PC-3 (cell line): Measurements from ENCODE around the gene LAGE3. TPM values are rescaled to one million over a fixed set of nuclear protein-coding genes. Genes with fewer than 3 reads are reported as not detected.

ENCODE experiments used
- ATAC-seq: fragments of 200-7000 bp; cut with Tn5 transposase; 2 replicates; pipeline ENCODE4 v1.9.1; 2020; ENCODE audit warnings: mild to moderate bottlenecking, moderate library complexity
- BruUV-seq: library from RNA; stranded (reverse); fragments of 400-500 nt; replicated peaks from 2 replicates; lab custom pipeline; 2021; lab: Mats Ljungman, UMichigan
- CTCF ChIA-PET: fragments of 300-600 bp; sonication (Branson Sonifier 250); formaldehyde crosslinking; loops from one replicate; lab custom pipeline; 2022; ENCODE audit warnings: antibody characterized with exemption; lab: Charles Lee
- POLR2A ChIA-PET: fragments of 300-600 bp; sonication (Branson Sonifier 250); formaldehyde crosslinking; loops from one replicate; lab custom pipeline; 2022; ENCODE audit warnings: antibody characterized with exemption; ENCODE audit not compliant: unreplicated experiment; lab: Charles Lee
- DNase-seq: peaks from one replicate; pipeline ENCODE4 v3.0.0-alpha.2; 2015
- H2AFZ ChIP-seq: fragments of 300-600 bp; sonication (generic); 2 replicates; pipeline ENCODE4 v1.6.0; 2016; ENCODE audit warnings: antibody characterized with exemption, low read length
- H3F3A ChIP-seq: fragments of 300-600 bp; sonication (generic); one replicate; pipeline ENCODE4 v1.6.0; 2017; ENCODE audit warnings: antibody characterized with exemption, low read length, control low read depth, mild to moderate bottlenecking; ENCODE audit not compliant: unreplicated experiment
- H3K27ac ChIP-seq: fragments of 300-600 bp; sonication (generic); 2 replicates; pipeline ENCODE4 v1.5.1; 2016; ENCODE audit warnings: mild to moderate bottlenecking, low read length
- H3K27me3 ChIP-seq: fragments of 300-600 bp; sonication (generic); 2 replicates; pipeline ENCODE4 v1.6.1; 2016; ENCODE audit warnings: low read length, mixed read lengths
- H3K36me3 ChIP-seq: fragments of 300-600 bp; sonication (generic); 2 replicates; pipeline ENCODE4 v1.6.1; 2016; ENCODE audit warnings: low read depth, mixed run types, low read length, mixed read lengths
- H3K4me1 ChIP-seq: fragments of 300-600 bp; sonication (generic); 2 replicates; pipeline ENCODE4 v1.5.1; 2016; ENCODE audit warnings: low read length; ENCODE audit not compliant: insufficient read depth
- H3K4me2 ChIP-seq: fragments of 300-600 bp; sonication (generic); 2 replicates; pipeline ENCODE4 v1.6.0; 2016; ENCODE audit warnings: low read length
- H3K4me3 ChIP-seq: fragments of 300-600 bp; sonication (generic); 2 replicates; pipeline ENCODE4 v1.5.1; 2016; ENCODE audit warnings: mild to moderate bottlenecking, low read length, mixed read lengths
- H3K79me2 ChIP-seq: fragments of 300-600 bp; sonication (generic); 2 replicates; pipeline ENCODE4 v1.6.1; 2017; ENCODE audit warnings: low read length, mixed read lengths
- H3K9ac ChIP-seq: fragments of 300-600 bp; sonication (generic); 2 replicates; pipeline ENCODE4 v1.6.0; 2016; ENCODE audit warnings: mild to moderate bottlenecking, low read length
- H3K9me2 ChIP-seq: fragments of 300-600 bp; sonication (generic); replicated peaks from 2 replicates; pipeline ENCODE4 v1.6.1; 2016; ENCODE audit warnings: mixed run types, low read length, mixed read lengths
- H3K9me3 ChIP-seq: fragments of 300-600 bp; sonication (generic); 2 replicates; pipeline ENCODE4 v1.6.1; 2016; ENCODE audit warnings: low read length, mixed read lengths
- H4K20me1 ChIP-seq: fragments of 300-600 bp; sonication (generic); 2 replicates; pipeline ENCODE4 v1.6.1; 2016; ENCODE audit warnings: low read length, mixed read lengths
- EZH2 ChIP-seq: fragments of 300-600 bp; sonication (generic); IDR thresholded peaks from one replicate; pipeline ENCODE4 v1.6.1; 2017; ENCODE audit warnings: antibody characterized with exemption, mild to moderate bottlenecking, low read length; ENCODE audit not compliant: unreplicated experiment
- EZH2phosphoT487 ChIP-seq: fragments of 300-600 bp; sonication (generic); IDR thresholded peaks from 2 replicates; pipeline ENCODE4 v1.6.1; 2018; ENCODE audit warnings: mild to moderate bottlenecking, antibody characterized with exemption, low read length, borderline replicate concordance
- intact Hi-C: fragments of 100-400 bp; cut with micrococcal nuclease; formaldehyde crosslinking; loops from 2 replicates; pipeline ENCODE4 v1.9.0; 2023
- total RNA-seq: library from RNA; depleted of rRNA; stranded (reverse); fragments of >200 nt; gene quantifications from 2 replicates; pipeline ENCODE4 v1.2.3, GENCODE V29; 2014
- TF ChIP-seq, protein P1 (sequence below): fragments of 300-600 bp; sonication (generic); conservative IDR thresholded peaks from 2 replicates; pipeline ENCODE4 v1.5.1; 2017; ENCODE audit warnings: antibody characterized with exemption, low read depth, mild to moderate bottlenecking, low read length

The LAGE3 gene
- total RNA-seq, 1 experiment from 2014 or later: 87.4 TPM

DNA sequence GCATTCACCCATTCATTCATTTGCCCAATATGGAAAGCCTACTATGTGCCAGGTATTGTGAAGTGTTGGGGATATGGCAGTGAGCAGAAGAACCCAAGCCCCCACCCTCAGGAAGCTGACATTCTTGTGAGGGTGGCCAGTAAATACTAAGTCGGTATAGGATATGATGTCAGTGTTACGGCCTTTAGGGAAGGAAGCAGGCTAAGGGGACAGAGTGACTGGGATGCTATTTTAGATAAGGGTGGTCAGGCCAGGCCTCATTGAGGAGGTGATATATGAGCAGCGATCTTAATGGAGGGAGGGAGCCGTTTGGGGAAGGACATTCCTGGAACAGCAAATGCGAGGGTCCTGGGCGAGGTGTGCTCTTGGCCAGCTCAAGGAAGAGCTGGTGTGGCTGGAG lies 48.6 kb downstream of the LAGE3 start:
- no peaks in the 10 kb centered on the region for H3F3A ChIP-seq
- H3K4me2 ChIP-seq: peak overlapping the region; percentile 12; the same call in 1 of the 2 replicates
- ChIA-PET CTCF (no interaction called here), POLR2A (no interaction called here)
- no peaks in the 10 kb centered on the region for H3K9me2 ChIP-seq
- H3K79me2 ChIP-seq: peaks cover 27% of the 10 kb centered on the region
- no peaks in the 10 kb centered on the region; the same call in 1 of the 2 replicates for H3K36me3 ChIP-seq
- H3K9me3 ChIP-seq: no peaks in the 10 kb centered on the region
- H4K20me1 ChIP-seq: no peaks in the 10 kb centered on the region
- H3K9ac ChIP-seq: no peak overlapping the region
- no peak overlapping the region for H3K27ac ChIP-seq
- no peak overlapping the region for H3K4me3 ChIP-seq
- no TSS peak for BruUV-seq
- no peak for DNase-seq
- H3K27me3 ChIP-seq: no peaks in the 10 kb centered on the region
- no peak overlapping the region for H2AFZ ChIP-seq
- ATAC-seq: no peak
- H3K4me1 ChIP-seq: peaks cover 23% of the 10 kb centered on the region
- intact Hi-C loops: no loop called here
- TF ChIP-seq EZH2 (no peak), EZH2phosphoT487 (no peak)
- TF ChIP-seq, protein P1, sequence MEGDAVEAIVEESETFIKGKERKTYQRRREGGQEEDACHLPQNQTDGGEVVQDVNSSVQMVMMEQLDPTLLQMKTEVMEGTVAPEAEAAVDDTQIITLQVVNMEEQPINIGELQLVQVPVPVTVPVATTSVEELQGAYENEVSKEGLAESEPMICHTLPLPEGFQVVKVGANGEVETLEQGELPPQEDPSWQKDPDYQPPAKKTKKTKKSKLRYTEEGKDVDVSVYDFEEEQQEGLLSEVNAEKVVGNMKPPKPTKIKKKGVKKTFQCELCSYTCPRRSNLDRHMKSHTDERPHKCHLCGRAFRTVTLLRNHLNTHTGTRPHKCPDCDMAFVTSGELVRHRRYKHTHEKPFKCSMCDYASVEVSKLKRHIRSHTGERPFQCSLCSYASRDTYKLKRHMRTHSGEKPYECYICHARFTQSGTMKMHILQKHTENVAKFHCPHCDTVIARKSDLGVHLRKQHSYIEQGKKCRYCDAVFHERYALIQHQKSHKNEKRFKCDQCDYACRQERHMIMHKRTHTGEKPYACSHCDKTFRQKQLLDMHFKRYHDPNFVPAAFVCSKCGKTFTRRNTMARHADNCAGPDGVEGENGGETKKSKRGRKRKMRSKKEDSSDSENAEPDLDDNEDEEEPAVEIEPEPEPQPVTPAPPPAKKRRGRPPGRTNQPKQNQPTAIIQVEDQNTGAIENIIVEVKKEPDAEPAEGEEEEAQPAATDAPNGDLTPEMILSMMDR: no peak

DNA sequence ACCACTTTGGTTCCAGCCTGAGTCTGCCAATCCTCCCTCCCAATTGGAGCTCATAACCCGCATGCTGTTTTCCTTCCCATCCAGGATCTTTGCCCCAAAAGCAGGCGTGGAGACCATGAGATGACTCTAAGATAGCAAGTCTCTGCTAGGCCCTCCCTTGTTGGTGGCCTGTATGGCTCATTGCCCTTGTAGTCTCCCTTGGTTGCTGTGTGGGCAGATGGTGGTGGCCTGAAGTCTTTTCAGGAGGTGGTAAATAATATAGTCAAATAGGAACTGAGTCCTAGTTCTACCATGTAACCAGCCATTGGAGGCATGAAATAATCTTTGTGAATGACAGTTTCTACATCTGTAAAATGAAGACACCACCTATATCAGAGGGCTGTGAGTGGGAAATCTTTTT lies 49.4 kb downstream of the LAGE3 start:
- Histone ChIP-seq H3K9me3 (no peaks in the 10 kb centered on the region), H3K4me2 (peak overlapping the region; percentile 99), H3K27me3 (no peaks in the 10 kb centered on the region), H2AFZ (no peak overlapping the region), H3K27ac (no peak overlapping the region), H3K9me2 (no peaks in the 10 kb centered on the region), H3K4me1 (peaks cover 23% of the 10 kb centered on the region), H3K79me2 (peaks cover 27% of the 10 kb centered on the region), H3K9ac (peak overlapping the region; percentile 82; the same call in 1 of the 2 replicates), H3K4me3 (peak overlapping the region; percentile 93), H4K20me1 (no peaks in the 10 kb centered on the region), H3K36me3 (no peaks in the 10 kb centered on the region; the same call in 1 of the 2 replicates), H3F3A (no peaks in the 10 kb centered on the region)
- intact Hi-C loops: no loop called here
- TF ChIP-seq, protein P1: no peak
- no peak for TF ChIP-seq EZH2phosphoT487
- no peak for TF ChIP-seq EZH2
- ChIA-PET CTCF (no interaction called here), POLR2A (no interaction called here)
- no TSS peak for BruUV-seq
- no peak for ATAC-seq
- DNase-seq: no peak
